GM12878 (cell line): ENCODE data around the gene TAS2R9. TPM values are rescaled to one million over a fixed set of nuclear protein-coding genes. Genes with fewer than 3 reads are reported as not detected.

Experiments used
- BHLHE40 ChIP-seq, 2 experiments: fragments of 450-650 bp in 1 of 2; IDR thresholded peaks; 2 replicates each; pipeline ENCODE4 v1.6.1; 2011 to 2017; ENCODE audit warnings: low read depth in 2 of 2, borderline replicate concordance in 1 of 2, improper control_type of control experiment in 1 of 2, low read length in 1 of 2, mild to moderate bottlenecking in 1 of 2
- CBFB ChIP-seq: IDR thresholded peaks from 2 replicates; pipeline ENCODE4 v1.6.1; 2016; ENCODE audit warnings: antibody characterized with exemption, low read depth
- CHD4 ChIP-seq: fragments of 200-600 bp; sonication (generic); IDR thresholded peaks from 2 replicates; pipeline ENCODE4 v1.6.1; 2016; ENCODE audit warnings: mild to moderate bottlenecking
- CREM ChIP-seq: IDR thresholded peaks from 2 replicates; pipeline ENCODE4 v1.6.1; 2014; ENCODE audit warnings: antibody characterized with exemption, low read depth
- E4F1 ChIP-seq: fragments of 450-650 bp; IDR thresholded peaks from 2 replicates; pipeline ENCODE4 v1.6.1; 2018; ENCODE audit warnings: borderline replicate concordance, mild to moderate bottlenecking; ENCODE audit not compliant: partially characterized antibody
- HDAC6 ChIP-seq: fragments of 200-600 bp; sonication (generic); IDR thresholded peaks from one replicate; pipeline ENCODE4 v1.8.0; 2017; ENCODE audit warnings: antibody characterized with exemption; ENCODE audit not compliant: unreplicated experiment
- YBX1 ChIP-seq: fragments of 450-650 bp; IDR thresholded peaks from 2 replicates; pipeline ENCODE4 v1.6.1; 2016; ENCODE audit warnings: antibody characterized with exemption
- YY1 ChIP-seq: IDR thresholded peaks from 2 replicates; pipeline ENCODE4 v1.6.1; 2011; ENCODE audit warnings: low read depth, mild to moderate bottlenecking, low read length
- polyA plus RNA-seq, 11 experiments: library from polyadenylated mRNA; depleted of rRNA in 4 of 11; unstranded in 6 of 11; stranded (reverse) in 5 of 11; fragments of >200 nt; fragmentation: Nextera tagmentation in 4 of 11; fragmentation: Illumina TruSeq in 1 of 11; extraction: Ambion mirVana in 4 of 11; extraction: Trizol in 1 of 11; gene quantifications; 1 replicate in 1 of 11; 2 replicates in 10 of 11; pipeline versions ENCODE4 v1.2.1 to v1.2.3, GENCODE V29; 2011 to 2016; ENCODE audit warnings: inconsistent platforms in 2 of 11, missing spikeins in 2 of 11, low read depth in 1 of 11
- total RNA-seq, 4 experiments: library from RNA; depleted of rRNA in 3 of 4; stranded (reverse); fragments of >200 nt in 3 of 4; fragmentation: Illumina TruSeq in 1 of 4; extraction: Trizol in 1 of 4; gene quantifications; 2 replicates each; pipeline versions ENCODE4 v1.2.1 to v1.2.3, GENCODE V29; 2013 to 2021
- TF ChIP-seq, protein P1 (sequence below): fragments of 450-650 bp; conservative IDR thresholded peaks from 2 replicates; pipeline ENCODE4 v1.6.1; 2017; ENCODE audit warnings: mild to moderate bottlenecking, moderate library complexity

The TAS2R9 gene
- total and polyA plus RNA-seq, 10 of the 15 experiments (the other 5 are each of a cell fraction or from before 2014, with no cell fraction given) = 0.08 to 0.13 TPM; not detected in 8

DNA sequence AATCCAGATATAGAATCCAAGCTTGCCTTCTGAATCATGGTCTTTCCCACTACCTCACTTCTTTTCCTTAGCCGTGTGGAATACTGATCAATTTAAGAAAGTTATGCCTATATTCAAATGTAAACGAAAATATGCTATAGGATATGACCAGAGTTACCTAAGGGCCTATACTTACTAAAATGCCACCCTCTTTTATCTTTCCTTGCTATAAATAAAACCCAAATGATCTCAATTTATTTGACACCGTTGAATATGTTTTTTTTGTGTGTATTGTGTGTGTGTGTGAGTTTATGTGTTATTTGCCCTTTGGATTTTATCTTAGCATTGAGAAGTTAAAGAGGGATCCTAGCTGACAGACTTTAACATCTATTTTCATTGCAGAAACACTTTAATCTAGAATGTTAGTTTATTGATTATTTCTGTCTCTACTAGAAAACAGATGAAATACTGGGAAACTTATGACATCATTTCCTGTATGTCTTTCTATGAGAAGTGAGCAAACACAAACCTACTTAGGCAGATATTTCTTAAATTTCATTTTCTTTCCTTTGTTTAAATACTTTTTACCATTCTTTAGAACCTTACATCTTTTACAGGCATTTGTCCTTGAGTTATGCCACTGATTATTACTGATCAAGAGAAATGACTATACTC, 2.0 kb upstream of the TAS2R9 start (continued):
- TF ChIP-seq, protein P1, sequence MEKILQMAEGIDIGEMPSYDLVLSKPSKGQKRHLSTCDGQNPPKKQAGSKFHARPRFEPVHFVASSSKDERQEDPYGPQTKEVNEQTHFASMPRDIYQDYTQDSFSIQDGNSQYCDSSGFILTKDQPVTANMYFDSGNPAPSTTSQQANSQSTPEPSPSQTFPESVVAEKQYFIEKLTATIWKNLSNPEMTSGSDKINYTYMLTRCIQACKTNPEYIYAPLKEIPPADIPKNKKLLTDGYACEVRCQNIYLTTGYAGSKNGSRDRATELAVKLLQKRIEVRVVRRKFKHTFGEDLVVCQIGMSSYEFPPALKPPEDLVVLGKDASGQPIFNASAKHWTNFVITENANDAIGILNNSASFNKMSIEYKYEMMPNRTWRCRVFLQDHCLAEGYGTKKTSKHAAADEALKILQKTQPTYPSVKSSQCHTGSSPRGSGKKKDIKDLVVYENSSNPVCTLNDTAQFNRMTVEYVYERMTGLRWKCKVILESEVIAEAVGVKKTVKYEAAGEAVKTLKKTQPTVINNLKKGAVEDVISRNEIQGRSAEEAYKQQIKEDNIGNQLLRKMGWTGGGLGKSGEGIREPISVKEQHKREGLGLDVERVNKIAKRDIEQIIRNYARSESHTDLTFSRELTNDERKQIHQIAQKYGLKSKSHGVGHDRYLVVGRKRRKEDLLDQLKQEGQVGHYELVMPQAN = no peak
- TF ChIP-seq E4F1 = no peak
- TF ChIP-seq CREM = no peak
- TF ChIP-seq BHLHE40 (IDR thresholded peaks at IDR 0.05; ENCODE audit: borderline replicate concordance in 1 of 2, low read depth in 2 of 2, low read length in 1 of 2) = no peak
- TF ChIP-seq YBX1 = no peak
- no peak for TF ChIP-seq YY1
- no peak for TF ChIP-seq HDAC6
- TF ChIP-seq CHD4 = no peak
- no peak for TF ChIP-seq CBFB
